CD4-positive, alpha-beta T cell treated with Interleukin-4 for 1 hour (primary cell): ENCODE data around the gene DSE.

Source experiments
- DNase-seq, 2 donors: peaks; one replicate each; pipeline ENCODE4 v3.0.0-alpha.2; 2020 to 2022

The DSE gene

DNA sequence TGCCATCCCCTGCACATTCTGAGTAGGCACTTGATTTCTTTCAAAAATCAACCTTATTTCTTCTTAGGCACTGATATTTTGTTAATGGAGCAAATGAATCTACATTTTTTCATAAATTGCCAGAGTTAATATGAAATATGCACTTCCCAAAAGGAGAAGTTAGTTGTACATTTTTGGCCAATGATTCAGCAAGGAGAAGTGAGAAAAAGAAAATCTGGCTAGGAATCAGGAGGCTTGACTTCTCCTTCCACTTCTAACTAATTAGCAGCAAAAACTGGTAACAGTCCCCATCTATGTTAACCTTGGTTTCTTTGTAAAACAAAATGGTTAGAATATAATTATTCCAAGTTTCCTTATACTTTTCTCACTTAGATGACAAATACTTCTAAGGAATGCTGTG lies 7.0 kb upstream of the DSE start:
- DNase-seq, result no peak

GRCh38 chr6:116364321-116364720 lies 6.4 kb upstream of the DSE start:
- no peak for DNase-seq

- DNase-seq, result no peak
These were observed 5.0 kb upstream of the DSE start for GRCh38 chr6:116365743-116366142.

GRCh38 chr6:116366740-116367275 lies 3.9 kb upstream of the DSE start:
- DNase-seq, result no peak

- no peak for DNase-seq
These were observed 1.2 kb upstream of the DSE start for GRCh38 chr6:116369540-116369939.

DNA sequence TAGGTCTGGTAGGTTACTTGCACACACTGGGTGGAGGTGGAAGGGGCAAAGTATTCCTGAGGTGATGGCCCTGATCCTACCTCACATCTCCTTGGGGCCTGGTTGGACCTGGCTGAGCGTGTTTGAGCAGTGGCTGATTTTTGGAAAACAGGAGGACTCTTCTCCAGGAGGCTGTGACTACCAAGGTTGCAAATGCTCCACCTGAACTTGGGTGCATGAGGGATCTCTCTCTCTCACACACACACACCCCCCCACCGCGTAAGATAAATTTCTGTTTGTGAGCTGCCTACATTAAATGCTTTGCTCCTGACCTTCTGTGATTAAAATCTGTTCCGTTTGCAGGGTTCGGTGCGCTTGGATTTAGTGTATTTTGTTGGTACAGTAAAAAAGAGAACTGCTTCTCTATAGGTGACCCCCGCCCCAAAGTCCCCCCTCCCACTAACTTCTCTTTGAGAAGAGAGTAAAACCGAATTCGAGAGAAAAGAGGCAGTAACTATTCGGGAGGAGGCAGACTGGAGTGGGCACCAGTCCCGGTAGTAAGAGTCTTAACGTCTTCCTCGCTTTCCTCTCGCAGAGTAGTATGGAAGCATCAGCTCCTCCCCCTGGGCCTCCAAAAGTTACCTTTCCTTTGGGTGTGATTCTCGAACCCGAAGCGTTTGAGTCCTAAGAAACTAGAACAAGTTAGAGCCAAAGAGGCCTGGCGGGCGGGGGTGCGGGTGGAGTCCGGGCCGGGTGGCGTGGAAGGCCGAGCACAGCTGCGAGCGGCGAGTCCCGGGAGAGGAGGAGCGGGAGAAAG lies 585 bp upstream of the DSE start:
- DNase-seq, result peak in 1 of 2 donors; percentile 14

DNA sequence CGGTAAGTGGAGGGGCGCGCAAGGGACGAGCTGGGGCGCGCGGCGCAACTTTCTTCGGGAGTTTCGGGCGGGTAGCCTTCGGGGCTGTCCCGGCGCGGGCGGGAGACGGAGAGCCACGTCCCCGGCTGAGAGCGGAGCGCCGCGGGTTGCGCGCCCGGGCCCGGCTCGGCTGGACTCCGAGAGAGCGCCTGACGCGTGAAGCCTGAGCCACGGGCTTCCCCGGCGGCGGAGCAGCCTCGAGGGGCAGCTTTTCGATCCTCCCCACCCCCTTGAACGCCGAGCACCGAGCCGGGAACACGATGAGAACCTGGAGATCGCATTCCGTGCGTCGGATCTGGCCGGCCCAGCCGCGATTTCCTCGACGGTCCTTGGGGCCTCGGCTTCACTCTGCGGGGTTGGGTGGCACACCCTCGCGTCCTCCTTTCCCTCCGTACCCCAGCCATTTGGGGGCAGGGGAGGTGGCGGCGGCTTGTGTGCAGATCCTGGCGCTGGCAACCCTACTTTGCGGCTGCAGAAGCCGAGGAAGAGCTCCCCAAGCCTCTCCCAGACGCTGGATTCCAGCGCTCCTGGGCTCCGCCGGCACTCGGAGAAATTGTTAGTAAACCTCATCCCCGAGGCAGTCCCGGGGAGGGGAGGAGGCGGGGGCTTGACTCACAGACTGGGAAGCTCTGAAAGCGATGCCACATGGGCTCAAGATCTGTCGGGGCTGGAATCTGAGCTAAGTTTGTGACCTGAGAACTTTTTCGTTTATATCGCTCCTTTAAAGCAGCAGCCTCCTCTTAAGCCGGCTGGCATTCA lies 572 bp downstream of the DSE start:
- DNase-seq, result peak in 1 of 2 donors; percentile 49

DNA sequence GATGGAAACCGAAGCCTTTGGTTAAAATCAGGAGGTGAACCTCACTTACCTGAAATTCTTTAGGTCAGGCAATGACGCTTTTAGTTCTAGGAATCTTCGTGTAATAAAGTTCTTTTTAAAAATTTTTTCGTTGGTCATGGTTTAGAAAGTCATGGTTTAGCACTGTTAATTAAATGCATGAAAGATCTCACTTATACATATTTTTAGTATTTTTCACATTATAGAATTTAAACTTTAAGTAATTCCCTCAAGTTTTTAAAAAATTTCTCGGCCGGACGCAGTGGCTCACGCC lies 1.1 kb downstream of the DSE start:
- no peak for DNase-seq

DNA sequence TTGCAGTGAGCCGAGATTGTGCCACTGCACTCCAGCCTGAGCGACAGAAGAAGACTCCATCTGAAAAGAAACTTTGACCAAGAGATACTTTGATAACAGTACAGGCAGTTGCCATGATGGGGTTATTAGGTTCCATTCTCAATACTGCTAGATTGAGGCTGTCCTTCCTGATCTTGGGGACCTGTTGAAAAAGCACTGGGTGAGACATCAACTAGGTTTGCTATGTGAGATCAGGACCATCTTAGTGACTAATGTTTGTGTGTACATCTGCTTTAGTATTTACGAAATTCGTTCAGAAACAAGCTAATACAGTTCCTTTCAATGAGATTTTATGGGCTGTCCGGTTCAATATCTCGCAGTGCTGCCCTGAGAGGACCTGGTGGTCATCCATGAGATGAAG lies 2.6 kb downstream of the DSE start:
- DNase-seq, result no peak

DNA sequence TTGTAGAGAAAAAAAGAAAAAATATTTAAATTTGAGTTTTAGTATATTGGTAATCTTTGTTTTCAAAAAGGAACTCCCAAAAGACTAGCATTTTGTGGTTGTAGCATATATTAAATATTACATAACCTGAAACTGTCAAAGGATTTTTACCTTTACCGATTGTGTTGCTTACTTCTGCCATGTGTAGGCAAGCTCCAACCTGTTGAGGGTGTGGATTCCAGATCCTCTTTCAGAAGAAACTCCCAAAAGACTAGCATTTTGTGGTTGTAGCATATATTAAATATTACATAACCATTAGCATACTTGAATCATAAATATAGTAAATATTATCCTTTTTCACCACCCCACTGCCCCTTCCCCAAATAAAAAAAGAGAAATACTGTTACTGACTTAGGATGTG lies 3.2 kb downstream of the DSE start:
- no peak for DNase-seq

GRCh38 chr6:116374586-116374985 lies 3.8 kb downstream of the DSE start:
- DNase-seq, result no peak

DNA sequence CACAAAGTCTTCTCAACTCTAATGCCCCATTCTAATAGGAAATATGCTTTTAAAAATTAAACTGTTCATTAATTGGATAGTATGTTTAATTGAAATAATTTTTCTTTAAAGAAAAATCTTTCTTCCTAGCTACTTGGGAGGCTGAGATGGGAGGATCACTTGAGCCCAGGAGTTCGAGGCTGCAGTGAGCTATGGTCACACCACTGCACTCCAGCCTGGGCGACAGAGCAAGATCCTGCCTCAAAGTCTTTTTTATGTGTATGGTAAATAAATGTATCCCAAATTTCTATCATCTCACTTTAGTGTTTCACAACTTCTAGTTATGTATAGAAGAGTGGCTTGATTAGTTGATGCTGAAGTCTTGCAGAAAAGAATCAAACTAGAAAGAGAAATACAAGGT lies 4.5 kb downstream of the DSE start:
- DNase-seq, result no peak

DNA sequence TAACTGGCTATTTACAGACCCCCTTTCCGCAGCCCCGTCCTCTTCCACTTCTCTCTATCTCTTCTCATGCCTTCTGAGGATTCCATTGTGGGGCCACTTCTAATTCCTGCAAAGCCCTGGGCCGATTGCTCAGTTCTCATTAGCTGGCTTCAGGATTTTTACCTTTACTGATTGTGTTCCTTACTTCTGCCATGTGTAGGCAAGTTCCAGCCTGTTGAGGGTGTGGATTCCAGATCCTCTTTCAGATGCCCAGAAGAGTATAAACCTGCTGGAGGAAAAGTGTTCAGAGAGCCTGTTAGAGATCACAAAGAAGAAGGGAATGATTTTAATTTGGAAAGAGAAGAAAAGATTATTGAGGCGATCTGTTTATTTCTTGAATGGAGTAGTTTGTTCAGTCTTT lies 5.4 kb downstream of the DSE start:
- no peak for DNase-seq

DNA sequence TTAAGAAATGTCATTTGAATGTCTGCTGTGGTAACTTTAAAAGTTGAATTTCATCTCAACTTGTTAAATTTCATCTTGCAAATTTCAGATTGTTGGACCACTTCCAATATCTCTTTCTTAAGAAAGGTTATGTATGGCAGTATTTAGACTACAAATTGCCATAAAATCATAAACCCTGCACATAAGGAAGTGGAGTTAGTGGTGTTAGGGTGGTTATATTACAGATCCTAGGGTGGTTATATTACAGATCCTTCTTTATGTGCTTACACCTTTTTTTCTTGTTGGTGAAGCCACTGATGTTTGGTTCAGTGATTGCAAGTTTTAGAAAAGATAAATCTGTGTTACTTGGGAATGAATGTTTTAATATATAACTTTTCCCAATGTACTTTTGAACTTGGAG lies 9.0 kb downstream of the DSE start:
- no peak for DNase-seq

DNA sequence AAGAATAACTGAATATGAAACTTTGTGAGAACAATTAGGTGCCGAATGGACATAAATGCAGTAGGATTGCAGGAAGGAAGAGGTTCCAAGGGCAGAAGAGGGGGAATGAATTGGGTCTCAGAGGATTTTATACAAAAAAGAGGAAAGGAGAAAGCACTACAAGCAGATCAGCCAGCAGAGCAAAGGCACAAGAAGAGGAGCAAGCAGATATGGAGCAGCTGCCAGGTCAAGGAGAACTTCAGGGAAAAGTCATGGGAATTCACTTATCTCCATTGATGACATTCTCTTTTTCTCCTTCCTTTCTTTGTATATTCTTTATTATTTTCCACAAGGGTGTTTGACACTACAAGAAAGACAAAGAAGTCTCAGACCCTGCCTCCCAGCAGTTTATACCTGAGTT lies 9.6 kb downstream of the DSE start:
- DNase-seq, result no peak

DNA sequence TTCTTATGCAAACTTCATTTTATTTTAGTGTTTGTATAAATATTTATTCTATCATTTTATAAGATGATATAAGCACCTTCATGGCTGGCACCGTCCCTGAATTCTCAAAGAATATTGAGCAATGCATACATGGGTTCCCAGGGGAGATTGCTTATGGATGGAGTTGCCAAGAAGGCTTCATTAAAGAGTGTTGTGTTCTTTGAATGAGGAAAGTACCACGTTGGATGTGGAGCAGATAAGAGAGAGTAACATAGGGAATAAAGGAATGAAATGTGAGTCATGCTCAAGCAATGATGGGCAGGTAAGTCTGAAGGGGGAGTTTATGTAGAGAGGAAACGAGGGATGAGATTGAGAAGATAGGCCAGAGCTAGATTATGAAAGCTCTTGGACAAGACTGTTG lies 10.3 kb downstream of the DSE start:
- no peak for DNase-seq

- no peak for DNase-seq
These were observed 11.8 kb downstream of the DSE start for GRCh38 chr6:116382587-116382986.

GRCh38 chr6:116384727-116385458 lies 14.1 kb downstream of the DSE start:
- no peak for DNase-seq

- DNase-seq, result peak in 1 of 2 donors; percentile 29
These were observed 14.7 kb downstream of the DSE start for GRCh38 chr6:116385459-116385802.

GRCh38 chr6:116385921-116386320 lies 15.2 kb downstream of the DSE start:
- DNase-seq, result no peak

- DNase-seq, result peak; percentile 32 to 41
These were observed 16.0 kb downstream of the DSE start for GRCh38 chr6:116386581-116387299.

DNA sequence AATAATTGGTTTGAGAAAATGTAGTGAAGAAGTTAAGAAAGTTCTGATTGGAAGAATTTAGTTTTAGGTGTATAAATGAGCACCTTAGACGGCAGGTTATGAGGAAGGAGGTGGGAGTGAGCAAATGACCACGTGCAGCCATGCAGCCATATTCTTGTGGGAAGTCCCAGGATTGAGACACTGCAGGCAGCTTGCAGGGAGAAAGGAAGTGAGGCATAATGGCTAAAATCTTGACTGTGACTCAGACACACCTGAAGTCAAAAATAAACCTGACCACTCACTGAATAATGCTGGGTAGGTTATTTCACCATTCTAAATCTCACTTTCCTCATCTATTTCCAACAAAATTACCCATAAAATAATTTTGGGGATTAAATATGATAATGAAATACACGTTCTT lies 16.6 kb downstream of the DSE start:
- DNase-seq, result peak in 1 of 2 donors; percentile 73

DNA sequence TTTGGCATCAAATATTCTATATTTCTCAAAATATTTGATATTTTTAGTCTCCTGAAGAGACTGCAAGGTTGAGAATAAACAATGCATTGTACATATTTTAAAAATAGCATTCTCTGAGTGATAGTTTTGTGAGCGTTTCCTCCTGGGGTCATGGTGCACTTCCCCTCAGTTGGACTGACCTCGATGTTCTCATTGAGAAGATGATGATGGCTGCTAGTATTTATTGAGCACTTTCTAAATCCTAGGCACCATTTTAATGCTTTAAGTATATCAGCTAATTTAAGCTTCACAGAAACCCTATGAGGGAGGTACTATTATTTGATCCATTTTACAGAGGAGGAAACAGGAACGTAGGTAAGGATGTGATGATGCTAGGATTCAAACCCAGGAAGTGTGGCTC lies 18.2 kb downstream of the DSE start:
- DNase-seq, result no peak
